GM20431 (cell line): ENCODE measurements around the gene NUCB1.
"Not testable (repeated sequence)": the region's sequence is repeated elsewhere in the genome, so short reads cannot be mapped to it uniquely, and the experiment has no call there.

Experiments used
- in situ Hi-C: fragments of 300-500 bp; cut with MseI, MboI; formaldehyde crosslinking; loops from one replicate; pipeline ENCODE4 v1.15.0; 2020; ENCODE audit warnings: low sequenced_read_pairs; ENCODE audit not compliant: unreplicated experiment

NUCB1 gene

DNA sequence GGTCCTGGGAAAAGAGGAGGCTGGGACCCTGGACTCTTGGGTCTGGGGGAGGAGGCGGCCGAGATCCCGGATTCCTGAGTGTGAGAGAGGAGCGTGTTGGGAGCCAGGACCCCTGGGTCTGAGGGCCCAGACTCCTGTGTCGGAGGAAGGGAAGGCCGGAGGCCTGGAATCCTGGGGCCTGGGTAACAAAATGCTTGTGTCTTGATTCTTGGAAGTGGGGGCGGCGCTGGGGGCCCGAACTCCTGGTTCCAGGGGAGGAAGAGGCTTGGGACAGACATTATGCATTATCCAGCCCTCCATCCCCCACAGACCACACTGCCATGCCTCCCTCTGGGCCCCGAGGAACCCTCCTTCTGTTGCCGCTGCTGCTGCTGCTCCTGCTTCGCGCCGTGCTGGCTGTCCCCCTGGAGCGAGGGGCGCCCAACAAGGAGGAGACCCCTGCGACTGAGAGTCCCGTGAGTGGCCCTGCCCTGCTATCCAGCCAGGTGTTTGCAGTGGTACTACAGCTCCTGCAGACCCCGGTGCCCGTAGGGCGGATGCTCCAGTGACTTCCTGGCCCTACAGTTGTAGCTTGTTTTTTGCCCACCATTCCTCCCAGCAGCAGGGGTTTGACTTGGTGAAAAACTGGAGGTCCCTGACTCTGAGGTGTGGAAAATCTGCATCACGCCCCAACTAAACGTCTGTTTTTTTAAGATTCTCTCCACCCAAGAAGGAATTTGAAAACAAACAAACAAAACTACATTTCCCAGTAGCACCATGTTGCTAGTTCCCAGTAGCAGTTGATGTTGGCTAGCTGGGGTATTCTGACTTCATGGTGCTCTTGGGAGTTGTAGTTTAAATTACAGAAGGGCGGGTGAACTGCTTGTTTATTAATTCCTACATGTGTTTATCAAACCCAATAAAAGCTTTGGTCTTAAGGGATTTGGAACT, 630 bp downstream of the NUCB1 start:
- in situ Hi-C loops = no loop called here

- in situ Hi-C loops = not testable (repeated sequence)
Measured at GRCh38 chr19:48902291-48902690, 2.2 kb downstream of the NUCB1 start.

GRCh38 chr19:48903788-48904187, 3.7 kb downstream of the NUCB1 start:
- in situ Hi-C loops = not testable (repeated sequence)

- in situ Hi-C loops = no loop called here
Measured at GRCh38 chr19:48905664-48906063, 5.6 kb downstream of the NUCB1 start.

GRCh38 chr19:48906324-48906723, 6.2 kb downstream of the NUCB1 start:
- in situ Hi-C loops = no loop called here

DNA sequence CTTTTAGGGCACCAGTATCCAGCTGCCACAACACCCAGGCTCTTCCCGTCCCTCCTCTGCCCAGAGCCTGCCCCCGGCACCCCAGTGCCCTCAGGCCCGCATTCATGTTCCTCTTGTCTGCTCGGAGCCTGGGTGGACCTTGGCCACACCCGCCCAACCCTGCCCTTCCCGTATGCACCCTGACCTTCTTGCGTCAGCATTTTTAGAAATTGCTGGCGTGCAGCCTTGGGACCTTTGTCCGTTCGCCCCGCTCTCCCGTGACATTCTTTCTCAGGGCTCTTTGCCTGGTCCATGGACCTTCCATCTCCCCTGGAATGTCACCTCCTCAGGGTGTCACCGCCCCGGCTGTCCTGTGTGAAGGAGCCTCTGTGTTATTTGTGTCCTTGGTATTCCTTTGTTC, 7.6 kb downstream of the NUCB1 start:
- in situ Hi-C loops = no loop called here

DNA sequence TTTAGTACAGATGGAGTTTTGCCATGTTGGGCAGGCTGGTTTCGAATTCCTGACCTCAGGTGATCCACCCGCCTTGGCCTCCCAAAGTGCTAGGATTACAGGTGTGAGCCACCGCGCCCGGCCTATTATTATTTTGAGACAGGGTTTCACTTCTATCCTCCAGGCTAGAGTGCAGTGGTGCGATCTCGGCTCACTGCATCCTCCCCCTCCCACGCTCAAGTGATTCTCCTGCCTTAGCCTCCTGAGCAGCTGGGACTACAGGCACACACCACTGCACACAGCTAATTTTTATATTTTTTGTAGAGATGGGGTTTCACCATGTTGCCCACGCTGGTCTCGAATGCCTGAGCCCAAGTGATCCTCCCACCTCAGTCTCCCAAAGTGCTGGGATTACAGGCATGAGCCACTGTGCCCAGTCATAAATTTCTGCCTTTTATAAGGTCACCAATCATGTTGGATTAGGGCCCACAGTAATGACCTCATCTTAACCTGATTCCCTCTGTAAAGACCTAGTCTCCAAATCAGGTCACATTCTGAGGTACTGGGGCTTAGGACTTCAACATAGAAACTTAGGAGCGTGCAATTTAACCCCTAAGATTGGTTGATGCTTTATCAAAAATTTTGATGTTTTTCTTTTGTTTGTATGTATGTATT, 9.4 kb downstream of the NUCB1 start:
- in situ Hi-C loops = not testable (repeated sequence)

GRCh38 chr19:48910803-48911202, 10.7 kb downstream of the NUCB1 start:
- in situ Hi-C loops = no loop called here

DNA sequence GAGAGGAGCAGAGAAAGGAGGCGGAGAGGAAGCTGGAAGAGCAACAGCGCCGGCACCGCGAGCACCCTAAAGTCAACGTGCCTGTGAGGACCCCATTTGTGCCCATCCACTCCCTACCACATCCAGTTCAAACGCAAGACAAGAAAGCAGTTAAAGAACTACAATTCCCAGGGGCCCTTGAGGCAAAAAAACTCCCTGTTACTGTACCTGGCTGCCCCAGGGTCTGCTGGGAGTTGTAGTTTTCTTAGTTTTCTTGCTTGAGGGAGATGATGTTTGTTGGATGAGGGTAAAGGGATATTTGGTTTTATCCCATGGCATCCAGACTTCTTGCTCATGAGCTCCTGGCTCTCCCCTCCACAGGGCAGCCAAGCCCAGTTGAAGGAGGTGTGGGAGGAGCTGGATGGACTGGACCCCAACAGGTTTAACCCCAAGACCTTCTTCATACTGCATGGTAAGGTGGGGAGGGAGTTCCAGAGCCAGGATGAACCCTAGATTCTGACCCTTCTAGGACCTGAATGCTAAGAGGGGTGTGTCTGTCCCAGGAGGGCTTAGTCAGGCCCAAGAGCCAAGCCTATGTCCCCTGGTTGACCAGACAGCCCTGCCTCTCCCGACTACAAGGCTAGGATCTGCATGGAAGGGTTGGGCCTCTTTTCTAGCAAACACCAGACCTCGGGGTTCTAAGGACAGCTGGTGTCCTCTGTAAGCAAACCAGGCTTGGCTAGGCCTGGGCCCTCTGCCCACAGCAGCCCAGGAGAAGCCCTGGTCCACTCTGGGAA, 13.2 kb downstream of the NUCB1 start:
- in situ Hi-C loops = no loop called here

- in situ Hi-C loops = no loop called here
Measured at GRCh38 chr19:48914181-48914580, 14.1 kb downstream of the NUCB1 start.

DNA sequence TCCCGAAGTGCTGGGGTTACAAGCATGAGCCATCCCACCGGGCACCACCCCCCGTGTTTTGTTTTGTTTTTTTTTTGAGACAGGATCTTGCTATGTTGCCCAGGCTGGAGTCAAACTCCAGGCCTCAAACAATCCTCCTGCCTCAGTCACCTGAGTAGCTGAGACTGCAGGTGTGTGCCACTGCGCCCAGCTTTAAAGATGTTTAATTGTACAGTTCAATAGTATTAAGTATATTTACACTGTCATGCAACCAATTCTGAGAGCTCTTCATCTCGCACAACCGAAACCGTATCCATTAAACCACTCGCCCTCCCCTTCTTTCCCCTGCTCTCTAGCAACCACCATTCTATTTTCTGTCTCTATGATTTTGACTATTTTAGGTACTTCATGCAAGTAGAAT, 15.6 kb downstream of the NUCB1 start:
- in situ Hi-C loops = no loop called here

GRCh38 chr19:48918071-48918470, 18.0 kb downstream of the NUCB1 start:
- in situ Hi-C loops = no loop called here

DNA sequence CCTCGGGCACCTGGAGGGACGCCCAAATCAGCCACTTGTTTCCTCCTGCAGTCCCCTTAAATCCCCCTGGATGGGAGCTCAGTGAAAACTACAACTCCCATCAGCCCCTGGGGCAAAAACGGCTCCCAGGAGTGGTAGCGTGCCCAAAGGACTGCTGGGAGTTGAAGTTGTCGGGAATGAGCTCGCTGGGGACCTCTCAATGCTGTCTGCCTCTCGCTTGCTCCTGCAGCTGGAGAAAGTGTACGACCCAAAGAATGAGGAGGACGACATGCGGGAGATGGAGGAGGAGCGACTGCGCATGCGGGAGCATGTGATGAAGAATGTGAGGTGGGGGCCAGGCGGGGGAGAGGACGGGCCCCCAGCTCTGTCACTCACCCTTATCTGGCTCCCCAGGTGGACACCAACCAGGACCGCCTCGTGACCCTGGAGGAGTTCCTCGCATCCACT, 18.7 kb downstream of the NUCB1 start:
- in situ Hi-C loops = no loop called here

DNA sequence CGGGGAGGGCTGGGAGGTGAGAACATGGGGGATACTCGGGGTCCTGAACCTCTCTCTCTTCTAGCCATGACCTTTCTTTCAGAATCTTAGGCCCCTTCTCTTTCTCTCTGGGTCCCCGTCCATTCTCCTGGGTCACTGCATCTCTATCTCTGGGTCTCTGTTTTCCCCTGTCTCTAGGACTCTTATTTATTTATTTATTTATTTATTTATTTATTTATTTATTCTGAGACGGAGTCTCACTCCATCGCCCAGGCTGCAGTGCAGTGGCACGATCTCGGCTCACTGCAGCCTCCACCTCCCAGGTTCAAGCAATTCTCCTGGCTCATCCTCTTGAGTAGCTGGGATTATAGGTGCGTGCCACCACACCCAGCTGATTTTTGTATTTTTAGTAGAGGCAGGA, 19.2 kb downstream of the NUCB1 start:
- in situ Hi-C loops = not testable (repeated sequence)

DNA sequence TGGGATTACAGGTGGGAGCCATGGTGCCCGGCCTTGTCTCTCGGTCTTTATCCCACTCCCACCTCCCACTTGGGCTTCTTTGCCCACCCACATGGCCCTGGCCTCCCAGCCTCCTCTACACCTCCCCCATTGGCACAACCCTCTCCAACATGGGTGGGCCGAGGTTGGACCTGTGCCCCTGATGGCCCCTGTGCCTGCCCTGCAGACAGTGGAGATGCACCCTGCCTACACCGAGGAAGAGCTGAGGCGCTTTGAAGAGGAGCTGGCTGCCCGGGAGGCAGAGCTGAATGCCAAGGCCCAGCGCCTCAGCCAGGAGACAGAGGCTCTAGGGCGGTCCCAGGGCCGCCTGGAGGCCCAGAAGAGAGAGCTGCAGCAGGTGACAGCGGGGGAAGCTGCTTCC, 20.8 kb downstream of the NUCB1 start:
- in situ Hi-C loops = no loop called here

- in situ Hi-C loops = no loop called here
Measured at GRCh38 chr19:48921721-48922500, 21.8 kb downstream of the NUCB1 start.

DNA sequence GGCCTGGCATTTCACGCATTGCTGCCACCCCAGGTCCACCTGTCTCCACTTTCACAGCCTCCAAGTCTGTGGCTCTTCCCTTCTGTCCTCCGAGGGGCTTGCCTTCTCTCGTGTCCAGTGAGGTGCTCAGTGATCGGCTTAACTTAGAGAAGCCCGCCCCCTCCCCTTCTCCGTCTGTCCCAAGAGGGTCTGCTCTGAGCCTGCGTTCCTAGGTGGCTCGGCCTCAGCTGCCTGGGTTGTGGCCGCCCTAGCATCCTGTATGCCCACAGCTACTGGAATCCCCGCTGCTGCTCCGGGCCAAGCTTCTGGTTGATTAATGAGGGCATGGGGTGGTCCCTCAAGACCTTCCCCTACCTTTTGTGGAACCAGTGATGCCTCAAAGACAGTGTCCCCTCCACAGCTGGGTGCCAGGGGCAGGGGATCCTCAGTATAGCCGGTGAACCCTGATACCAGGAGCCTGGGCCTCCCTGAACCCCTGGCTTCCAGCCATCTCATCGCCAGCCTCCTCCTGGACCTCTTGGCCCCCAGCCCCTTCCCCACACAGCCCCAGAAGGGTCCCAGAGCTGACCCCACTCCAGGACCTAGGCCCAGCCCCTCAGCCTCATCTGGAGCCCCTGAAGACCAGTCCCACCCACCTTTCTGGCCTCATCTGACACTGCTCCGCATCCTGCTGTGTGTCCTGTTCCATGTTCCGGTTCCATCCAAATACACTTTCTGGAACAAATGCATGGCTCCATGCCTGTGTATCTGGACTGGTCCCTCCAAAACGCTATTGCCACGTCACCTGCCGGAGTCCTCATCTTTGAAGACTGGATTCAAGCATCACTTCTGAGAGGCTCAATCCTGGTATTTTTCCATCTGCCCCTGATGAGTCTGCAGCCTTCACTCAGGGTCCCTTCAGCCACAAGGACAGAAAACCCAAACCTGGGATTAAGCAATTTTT, 22.7 kb downstream of the NUCB1 start:
- in situ Hi-C loops = no loop called here

- in situ Hi-C loops = no loop called here
Measured at GRCh38 chr19:48925240-48925843, 25.2 kb downstream of the NUCB1 start.
